A549 treated with GW870086 at 1 μM for 4 hours (cell line): Measurements from ENCODE around the gene TTC4. TPM values are rescaled to one million over a fixed set of nuclear protein-coding genes. Genes with fewer than 3 reads are reported as not detected.

ENCODE experiments used
- total RNA-seq: library from RNA; stranded (reverse); fragments of 200-300 nt; extraction: Qiagen RNA extraction; gene quantifications from 5 replicates; pipeline ENCODE4 v1.2.3, GENCODE V29; 2022; ENCODE audit warnings: low read depth

Gene TTC4, protein sequence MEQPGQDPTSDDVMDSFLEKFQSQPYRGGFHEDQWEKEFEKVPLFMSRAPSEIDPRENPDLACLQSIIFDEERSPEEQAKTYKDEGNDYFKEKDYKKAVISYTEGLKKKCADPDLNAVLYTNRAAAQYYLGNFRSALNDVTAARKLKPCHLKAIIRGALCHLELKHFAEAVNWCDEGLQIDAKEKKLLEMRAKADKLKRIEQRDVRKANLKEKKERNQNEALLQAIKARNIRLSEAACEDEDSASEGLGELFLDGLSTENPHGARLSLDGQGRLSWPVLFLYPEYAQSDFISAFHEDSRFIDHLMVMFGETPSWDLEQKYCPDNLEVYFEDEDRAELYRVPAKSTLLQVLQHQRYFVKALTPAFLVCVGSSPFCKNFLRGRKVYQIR
- total RNA-seq, result 25.2 to 30.3 TPM (median 26.8 TPM) in 5 replicates

DNA sequence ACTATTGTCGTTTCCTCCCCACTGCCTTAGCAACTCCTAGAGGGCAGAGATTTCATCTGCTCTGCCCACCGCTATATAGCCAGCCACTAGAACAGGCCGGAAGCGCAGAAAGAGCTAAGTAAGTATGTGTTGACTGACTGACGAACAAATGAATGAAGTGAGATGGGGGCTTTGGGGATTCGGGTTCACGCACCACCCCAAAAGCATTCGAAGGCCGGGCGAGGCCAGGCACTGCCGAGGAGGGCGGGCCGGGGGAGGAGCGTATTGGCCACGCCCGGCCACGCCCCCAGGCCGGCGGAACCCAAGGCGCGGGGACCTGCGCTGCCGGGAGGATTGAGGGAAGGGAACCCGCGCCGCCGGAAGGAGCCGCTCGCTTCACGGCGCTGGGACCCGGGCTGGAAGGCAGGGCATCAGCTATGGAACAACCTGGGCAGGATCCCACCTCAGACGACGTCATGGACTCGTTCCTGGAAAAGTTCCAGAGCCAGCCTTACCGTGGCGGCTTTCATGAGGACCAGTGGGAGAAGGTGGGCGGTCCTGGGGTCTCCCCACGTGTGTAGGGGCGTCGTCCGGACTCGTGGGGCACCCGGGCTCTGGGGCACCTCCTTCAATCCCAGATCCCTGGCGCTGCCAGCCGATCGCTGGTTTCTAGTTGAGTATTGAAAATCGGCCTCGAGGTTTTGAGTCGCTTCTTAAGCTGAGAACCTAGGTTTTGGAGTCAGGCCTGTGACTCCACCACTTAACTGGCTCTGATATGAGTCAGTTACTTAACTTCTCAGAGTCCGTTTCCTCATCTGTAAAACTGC is at the start of gene TTC4:
TSS of gene TTC4 (plus strand) at position 369 of the 806 bp plus-strand sequence. CDS start at position 417, 48 bp downstream.

DNA sequence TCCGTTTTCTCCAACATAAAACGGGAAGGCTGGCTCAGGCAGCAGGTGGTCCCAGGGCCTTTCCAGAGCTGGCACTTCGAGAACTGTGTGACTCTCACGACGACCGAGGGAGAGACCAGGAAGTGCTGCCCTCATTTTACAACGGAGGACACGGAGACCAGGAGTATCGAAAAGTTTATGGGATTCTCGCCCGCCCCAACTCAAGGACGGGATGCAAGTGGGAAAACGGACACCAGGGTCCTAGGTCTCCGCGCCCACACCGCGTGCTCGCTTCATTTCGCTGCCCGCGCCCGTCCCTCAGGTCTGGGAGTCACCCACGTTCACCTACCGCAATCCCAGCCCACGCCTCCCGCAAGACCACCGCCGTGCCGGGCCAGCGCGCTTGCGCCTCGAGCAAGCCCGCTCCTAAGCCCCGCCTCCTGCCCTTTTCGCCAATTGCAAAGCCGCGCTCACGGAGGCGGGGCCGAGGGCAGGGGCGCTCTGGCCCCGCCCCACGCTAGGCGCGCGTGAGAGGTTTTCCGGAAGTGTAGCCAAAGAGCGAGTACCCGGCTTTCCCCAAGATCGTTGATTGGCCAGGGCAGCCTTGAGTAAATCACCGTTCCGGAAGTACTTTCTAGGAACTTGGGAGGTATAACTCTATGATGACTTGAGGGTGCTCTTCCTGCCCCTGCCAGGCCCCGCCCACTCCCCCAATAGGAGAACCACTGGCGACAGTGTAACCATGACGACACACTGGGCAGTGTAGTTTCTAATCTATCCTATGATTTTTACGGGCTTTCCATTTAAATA is 48.7 kb downstream of the TTC4 start, which contains the start of gene PARS2:
TSS of gene PARS2 (minus strand) at position 391 of the 789 bp plus-strand sequence. CDS start 5,362 bp downstream, outside the sequence.

Other genes with a start within 250 kb of the TTC4 start
- 2.4 to 3.1 TPM (median 2.6 TPM) in 5 replicates for gene ACOT11, start 167.6 kb upstream of the TTC4 start, total RNA-seq
- gene FAM151A, start 92.3 kb upstream of the TTC4 start, total RNA-seq, result 0.07 to 0.18 TPM (median 0.13 TPM) in 4 of 5 replicates, not detected in the other
- gene MROH7, start 74.1 kb upstream of the TTC4 start, total RNA-seq, result not detected in 5 replicates
- gene PARS2, start 48.7 kb downstream of the TTC4 start, total RNA-seq, result 4.3 to 5.1 TPM (median 4.7 TPM) in 5 replicates
- 0.08 TPM in 1 of 5 replicates, not detected in the others for gene TTC22, start 85.5 kb downstream of the TTC4 start, total RNA-seq
- gene DHCR24, start 171.3 kb downstream of the TTC4 start, total RNA-seq, result 41.9 to 50.7 TPM (median 49.3 TPM) in 5 replicates